Hepatocyte (in vitro differentiated cells): Measurements from ENCODE around the gene ZBTB20. TPM values are rescaled to one million over a fixed set of nuclear protein-coding genes. Genes with fewer than 3 reads are reported as not detected.

Experiments
- DNase-seq: peaks from one replicate; pipeline ENCODE4 v3.0.0-alpha.2; 2016; ENCODE audit warnings: low spot score
- H2AFZ ChIP-seq: fragments of 200-600 bp; sonication (generic); 2 replicates; pipeline ENCODE4 v1.6.0; 2016; ENCODE audit warnings: antibody characterized with exemption, mild to moderate bottlenecking
- H3K27ac ChIP-seq: fragments of 200-600 bp; sonication (generic); 2 replicates; pipeline ENCODE4 v1.5.1; 2016; ENCODE audit warnings: mild to moderate bottlenecking
- H3K27me3 ChIP-seq: fragments of 200-600 bp; sonication (generic); 2 replicates; pipeline ENCODE4 v1.6.1; 2016
- H3K36me3 ChIP-seq: fragments of 200-600 bp; sonication (generic); replicated peaks from 2 replicates; pipeline ENCODE4 v1.5.1; 2016; ENCODE audit warnings: low read depth; ENCODE audit not compliant: insufficient read depth
- H3K4me1 ChIP-seq: fragments of 200-600 bp; sonication (generic); 2 replicates; pipeline ENCODE4 v1.5.1; 2016; ENCODE audit warnings: mild to moderate bottlenecking, moderate library complexity; ENCODE audit not compliant: insufficient read depth
- H3K4me2 ChIP-seq: fragments of 200-600 bp; sonication (generic); 2 replicates; pipeline ENCODE4 v1.6.0; 2016
- H3K4me3 ChIP-seq: fragments of 200-600 bp; sonication (generic); 2 replicates; pipeline ENCODE4 v1.5.1; 2016; ENCODE audit warnings: mild to moderate bottlenecking
- H3K79me2 ChIP-seq: fragments of 200-600 bp; sonication (generic); 2 replicates; pipeline ENCODE4 v1.6.0; 2017; ENCODE audit warnings: mild to moderate bottlenecking
- H3K9me2 ChIP-seq: fragments of 200-600 bp; sonication (generic); replicated peaks from 2 replicates; pipeline ENCODE4 v1.6.0; 2017; ENCODE audit warnings: mild to moderate bottlenecking; ENCODE audit not compliant: insufficient read depth
- H3K9me3 ChIP-seq: fragments of 200-600 bp; sonication (generic); 2 replicates; pipeline ENCODE4 v1.5.1; 2016; ENCODE audit warnings: low read depth, mild to moderate bottlenecking
- H4K20me1 ChIP-seq: fragments of 200-600 bp; sonication (generic); 2 replicates; pipeline ENCODE4 v1.6.0; 2016; ENCODE audit warnings: mild to moderate bottlenecking; ENCODE audit not compliant: insufficient read depth, poor library complexity, severe bottlenecking
- CTCF ChIP-seq: fragments of 200-600 bp; sonication (generic); IDR thresholded peaks from 2 replicates; pipeline ENCODE4 v1.5.1; 2016; ENCODE audit warnings: antibody characterized with exemption, mild to moderate bottlenecking; ENCODE audit not compliant: poor library complexity
- EZH2 ChIP-seq: fragments of 200-600 bp; sonication (generic); IDR thresholded peaks from 2 replicates; pipeline ENCODE4 v1.6.1; 2016; ENCODE audit warnings: antibody characterized with exemption, mild to moderate bottlenecking, borderline replicate concordance
- EZH2phosphoT487 ChIP-seq: fragments of 200-600 bp; sonication (generic); IDR thresholded peaks from one replicate; pipeline ENCODE4 v1.6.1; 2018; ENCODE audit warnings: antibody characterized with exemption, mild to moderate bottlenecking, low read depth, moderate library complexity; ENCODE audit not compliant: unreplicated experiment, severe bottlenecking
- WGBS: methylation state at CpG from one replicate; pipeline ENCODE4 v1.1.6; 2016; ENCODE audit warnings: low lambda C conversion rate; ENCODE audit errors: missing lambda C conversion rate; 5-methylcytosine and 5-hydroxymethylcytosine counted together
- polyA plus RNA-seq: library from polyadenylated mRNA; unstranded; fragments of >200 nt; fragmentation: Nextera tagmentation; extraction: Ambion mirVana; gene quantifications from 2 replicates; pipeline ENCODE4 v1.2.1, GENCODE V29; 2016
- total RNA-seq: library from RNA; depleted of rRNA; stranded (reverse); fragments of >200 nt; gene quantifications from 2 replicates; pipeline ENCODE4 v1.2.3, GENCODE V29; 2014

The ZBTB20 gene
- total and polyA plus RNA-seq, 2 experiments from 2014 or later = 25.8 to 28.0 TPM

- Histone ChIP-seq H3K9me2 (no peaks in the 10 kb centered on the region), H4K20me1 (no peaks in the 10 kb centered on the region), H3K4me3 (no peak overlapping the region), H3K27ac (no peak overlapping the region), H3K4me1 (no peaks in the 10 kb centered on the region), H3K79me2 (no peaks in the 10 kb centered on the region), H3K27me3 (no peaks in the 10 kb centered on the region), H3K9me3 (no peaks in the 10 kb centered on the region), H2AFZ (no peak overlapping the region), H3K36me3 (no peaks in the 10 kb centered on the region), H3K4me2 (no peak overlapping the region)
- 68% methylated on average over 1 of the region's 1 CpG for WGBS
- TF ChIP-seq EZH2phosphoT487 (no peak), CTCF (no peak), EZH2 (no peak)
- DNase-seq = no peak
Measured at GRCh38 chr3:114600571-114600970, 546.5 kb downstream of the ZBTB20 start.

- Histone ChIP-seq H3K9me3 (no peaks in the 10 kb centered on the region), H3K4me3 (no peak overlapping the region), H2AFZ (no peak overlapping the region), H3K79me2 (no peaks in the 10 kb centered on the region), H3K4me2 (no peak overlapping the region), H3K9me2 (no peaks in the 10 kb centered on the region), H3K27ac (peak overlapping the region; percentile 32), H4K20me1 (no peaks in the 10 kb centered on the region), H3K36me3 (no peaks in the 10 kb centered on the region), H3K27me3 (no peaks in the 10 kb centered on the region), H3K4me1 (no peaks in the 10 kb centered on the region)
- TF ChIP-seq EZH2 = no peak
- no peak for TF ChIP-seq CTCF
- TF ChIP-seq EZH2phosphoT487 = no peak
- DNase-seq = no peak
Measured at GRCh38 chr3:114597871-114598270, 549.2 kb downstream of the ZBTB20 start.

GRCh38 chr3:114597012-114597411 is 550.1 kb downstream of the ZBTB20 start:
- peak overlapping the region; percentile 32 for H3K27ac ChIP-seq
- no peak for DNase-seq
- H4K20me1 ChIP-seq = no peaks in the 10 kb centered on the region
- no peaks in the 10 kb centered on the region for H3K9me2 ChIP-seq
- H3K9me3 ChIP-seq = no peaks in the 10 kb centered on the region
- no peaks in the 10 kb centered on the region for H3K36me3 ChIP-seq
- H3K27me3 ChIP-seq = no peaks in the 10 kb centered on the region
- no peak overlapping the region for H3K4me2 ChIP-seq
- H3K4me3 ChIP-seq = no peak overlapping the region
- no peaks in the 10 kb centered on the region for H3K4me1 ChIP-seq
- 59% methylated on average over 4 of the region's 4 CpGs for WGBS
- H2AFZ ChIP-seq = no peak overlapping the region
- H3K79me2 ChIP-seq = no peaks in the 10 kb centered on the region
- TF ChIP-seq EZH2phosphoT487 (no peak), EZH2 (no peak), CTCF (peak; percentile 18)

- DNase-seq = no peak
- Histone ChIP-seq H3K36me3 (no peaks in the 10 kb centered on the region), H3K27me3 (no peaks in the 10 kb centered on the region), H3K4me1 (no peaks in the 10 kb centered on the region), H3K9me2 (no peaks in the 10 kb centered on the region), H4K20me1 (no peaks in the 10 kb centered on the region), H2AFZ (no peak overlapping the region), H3K4me3 (no peak overlapping the region), H3K27ac (peak overlapping the region; percentile 20), H3K79me2 (no peaks in the 10 kb centered on the region), H3K9me3 (no peaks in the 10 kb centered on the region), H3K4me2 (no peak overlapping the region)
- TF ChIP-seq CTCF (no peak), EZH2 (no peak), EZH2phosphoT487 (no peak)
- 90% methylated on average over 2 of the region's 2 CpGs for WGBS
Measured at GRCh38 chr3:114596147-114596546, 550.9 kb downstream of the ZBTB20 start.
